ENCODE results near the gene LEMD3. TPM values are rescaled to one million over a fixed set of nuclear protein-coding genes. Genes with fewer than 3 reads are reported as not detected.

LEMD3 gene
- 10.1 to 13.5 TPM (median 12.3 TPM) in 5 replicates for total RNA-seq (2022; extraction: Qiagen RNA extraction; ENCODE audit: low read depth)

DNA sequence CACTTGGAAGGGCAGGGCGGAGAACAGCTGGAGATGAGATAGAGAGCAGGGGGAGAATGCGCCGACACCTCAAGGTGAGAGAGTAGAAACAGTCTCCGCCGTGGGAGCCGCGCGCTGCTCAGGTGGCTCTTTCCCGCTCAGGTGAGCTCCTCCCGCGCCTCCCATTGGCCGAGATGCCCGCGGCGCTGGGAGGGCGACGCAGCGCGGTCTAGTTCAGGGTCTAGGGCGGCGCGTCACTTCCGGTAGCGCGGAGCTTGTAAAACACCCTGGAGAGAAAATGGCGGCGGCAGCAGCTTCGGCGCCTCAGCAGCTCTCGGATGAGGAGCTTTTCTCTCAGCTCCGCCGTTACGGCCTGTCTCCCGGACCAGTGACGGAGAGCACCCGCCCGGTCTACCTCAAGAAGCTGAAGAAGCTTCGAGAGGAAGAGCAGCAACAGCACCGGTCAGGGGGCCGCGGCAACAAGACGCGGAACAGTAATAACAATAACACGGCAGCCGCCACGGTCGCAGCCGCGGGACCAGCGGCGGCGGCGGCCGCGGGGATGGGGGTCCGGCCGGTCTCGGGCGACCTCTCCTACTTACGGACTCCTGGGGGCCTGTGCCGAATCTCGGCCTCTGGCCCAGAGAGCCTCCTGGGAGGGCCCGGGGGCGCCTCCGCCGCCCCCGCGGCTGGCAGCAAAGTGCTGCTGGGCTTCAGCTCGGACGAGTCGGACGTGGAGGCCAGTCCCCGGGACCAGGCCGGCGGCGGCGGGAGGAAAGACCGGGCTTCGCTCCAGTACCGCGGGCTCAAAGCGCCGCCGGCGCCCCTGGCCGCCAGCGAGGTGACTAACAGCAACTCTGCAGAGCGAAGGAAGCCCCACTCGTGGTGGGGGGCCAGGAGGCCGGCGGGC lies at the start of gene LEMD3:
TSS of gene LEMD3 (plus strand) at position 264 of the 889 bp plus-strand sequence. CDS start at position 278, 14 bp downstream.

DNA sequence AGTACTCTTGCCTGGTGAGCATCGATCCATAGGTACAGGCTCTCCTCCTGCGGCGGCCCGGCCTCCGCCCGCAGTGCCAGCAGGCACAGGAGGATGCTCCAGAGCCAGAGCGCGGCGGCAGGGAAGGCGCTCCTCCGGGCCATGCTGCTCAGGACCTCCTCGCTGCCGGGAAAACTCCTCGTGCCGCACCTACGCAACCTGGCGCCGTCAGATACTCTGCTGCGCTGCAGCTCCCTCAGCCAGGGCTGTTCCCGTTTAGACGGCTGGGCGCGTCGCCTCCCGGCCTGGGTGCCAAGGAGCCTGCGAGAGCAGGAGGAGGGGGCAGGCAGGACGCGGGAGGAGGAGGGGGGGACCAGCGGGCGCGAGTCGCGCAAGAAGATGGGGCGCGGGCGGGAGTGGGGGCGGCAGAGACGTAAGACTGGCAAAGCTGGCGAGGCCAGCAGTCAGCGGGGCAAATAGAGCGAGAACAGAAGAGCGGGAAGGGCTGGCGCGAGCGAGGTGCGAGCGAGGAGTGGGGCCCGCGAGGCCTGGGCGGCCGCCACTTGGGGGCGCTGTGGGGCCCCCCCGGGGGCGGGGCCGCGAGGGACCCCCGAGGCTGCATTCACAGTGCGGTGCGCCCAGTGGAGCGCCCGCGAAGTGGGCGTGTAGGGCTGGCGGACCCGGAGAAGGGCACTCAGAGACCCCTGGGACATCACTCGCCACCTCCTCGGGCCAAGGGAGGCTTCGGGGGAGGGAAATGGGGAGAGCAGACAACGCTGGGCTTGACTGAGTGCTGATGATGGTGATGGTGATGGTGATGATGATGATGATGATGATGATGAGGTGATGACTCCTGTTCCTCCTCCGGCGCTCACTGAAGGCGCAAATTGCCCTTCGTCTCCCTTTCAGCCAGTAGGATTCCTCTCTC lies 48.1 kb upstream of the LEMD3 start, which contains the start of gene WIF1:
TSS of gene WIF1 (minus strand) at position 257 of the 907 bp plus-strand sequence. CDS start at position 143, 114 bp downstream.

DNA sequence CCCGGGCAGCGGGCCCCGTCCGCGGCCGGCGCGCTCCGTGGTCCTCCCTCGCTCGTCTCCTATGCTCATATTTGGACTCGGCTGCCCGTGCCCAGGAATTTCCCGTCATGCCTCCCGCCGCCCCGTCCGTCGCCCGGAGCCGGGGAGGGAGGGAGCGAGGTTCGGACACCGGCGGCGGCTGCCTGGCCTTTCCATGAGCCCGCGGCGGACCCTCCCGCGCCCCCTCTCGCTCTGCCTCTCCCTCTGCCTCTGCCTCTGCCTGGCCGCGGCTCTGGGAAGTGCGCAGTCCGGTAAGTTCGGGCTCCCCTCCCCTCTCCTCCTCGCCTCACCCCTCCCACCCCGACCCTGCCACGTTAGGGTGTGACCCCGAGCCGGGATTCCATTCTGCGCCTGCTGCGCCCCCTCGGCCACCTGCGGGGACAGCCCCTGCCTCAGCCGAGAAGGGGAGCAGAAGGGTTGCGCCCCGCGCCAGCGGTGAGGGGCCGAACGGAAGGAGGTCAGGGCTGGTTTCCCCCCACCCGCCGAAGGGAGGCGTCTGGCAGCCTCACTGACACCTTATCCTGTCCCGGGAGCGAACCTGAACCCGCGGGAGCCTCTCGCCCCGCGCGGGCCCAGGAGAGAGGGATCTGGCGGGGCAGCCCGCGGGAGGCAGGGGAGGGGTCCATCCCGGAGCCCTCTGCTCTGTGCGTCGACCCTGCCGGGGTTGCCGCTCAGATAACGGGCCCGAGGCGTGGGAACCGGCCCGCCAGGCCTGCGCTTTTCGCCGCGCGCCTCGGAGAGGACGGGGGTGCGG lies 109.4 kb downstream of the LEMD3 start, which contains the start of gene MSRB3:
TSS of gene MSRB3 (plus strand) at position 108 of the 793 bp plus-strand sequence. CDS start 29,897 bp downstream, outside the sequence.

Other genes with a start within 250 kb of the LEMD3 start
- gene WIF1, start 48.3 kb upstream of the LEMD3 start, total RNA-seq (2022; extraction: Qiagen RNA extraction; ENCODE audit: low read depth): not detected in 5 replicates
- gene MSRB3, start 109.1 kb downstream of the LEMD3 start, total RNA-seq (2022; extraction: Qiagen RNA extraction; ENCODE audit: low read depth): 16.6 to 24.6 TPM (median 23.2 TPM) in 5 replicates